Mucosa of stomach (tissue), 1 donor: Measurements from ENCODE around the gene STAG3.
A peak's percentile ranks its signal among the peaks of the same experiment; 100 is the strongest.
"Not testable (repeated sequence)": the region's sequence is repeated elsewhere in the genome, so short reads cannot be mapped to it uniquely, and the experiment has no call there.

Experiments used
- H3K27me3 ChIP-seq: one replicate; pipeline ENCODE4 v1.7.0; 2013; ENCODE audit warnings: mild to moderate bottlenecking, low read length; ENCODE audit not compliant: control insufficient read depth, insufficient read depth
- H3K36me3 ChIP-seq: one replicate; pipeline ENCODE4 v1.7.0; 2013; ENCODE audit warnings: low read length; ENCODE audit not compliant: control insufficient read depth, insufficient read depth
- H3K4me1 ChIP-seq: one replicate; pipeline ENCODE4 v1.7.0; 2013; ENCODE audit warnings: mild to moderate bottlenecking, low read length; ENCODE audit not compliant: control insufficient read depth, insufficient read depth
- H3K4me3 ChIP-seq: one replicate; pipeline ENCODE4 v1.7.0; 2013; ENCODE audit warnings: low read length
- H3K9ac ChIP-seq: one replicate; pipeline ENCODE4 v1.7.0; 2013; ENCODE audit warnings: mild to moderate bottlenecking, low read length, moderate library complexity
- H3K9me3 ChIP-seq: one replicate; pipeline ENCODE4 v1.7.0; 2013; ENCODE audit warnings: mild to moderate bottlenecking, low read length, moderate library complexity; ENCODE audit not compliant: control insufficient read depth
- donor health status: Pancreatic carcinoma.

STAG3 gene

DNA sequence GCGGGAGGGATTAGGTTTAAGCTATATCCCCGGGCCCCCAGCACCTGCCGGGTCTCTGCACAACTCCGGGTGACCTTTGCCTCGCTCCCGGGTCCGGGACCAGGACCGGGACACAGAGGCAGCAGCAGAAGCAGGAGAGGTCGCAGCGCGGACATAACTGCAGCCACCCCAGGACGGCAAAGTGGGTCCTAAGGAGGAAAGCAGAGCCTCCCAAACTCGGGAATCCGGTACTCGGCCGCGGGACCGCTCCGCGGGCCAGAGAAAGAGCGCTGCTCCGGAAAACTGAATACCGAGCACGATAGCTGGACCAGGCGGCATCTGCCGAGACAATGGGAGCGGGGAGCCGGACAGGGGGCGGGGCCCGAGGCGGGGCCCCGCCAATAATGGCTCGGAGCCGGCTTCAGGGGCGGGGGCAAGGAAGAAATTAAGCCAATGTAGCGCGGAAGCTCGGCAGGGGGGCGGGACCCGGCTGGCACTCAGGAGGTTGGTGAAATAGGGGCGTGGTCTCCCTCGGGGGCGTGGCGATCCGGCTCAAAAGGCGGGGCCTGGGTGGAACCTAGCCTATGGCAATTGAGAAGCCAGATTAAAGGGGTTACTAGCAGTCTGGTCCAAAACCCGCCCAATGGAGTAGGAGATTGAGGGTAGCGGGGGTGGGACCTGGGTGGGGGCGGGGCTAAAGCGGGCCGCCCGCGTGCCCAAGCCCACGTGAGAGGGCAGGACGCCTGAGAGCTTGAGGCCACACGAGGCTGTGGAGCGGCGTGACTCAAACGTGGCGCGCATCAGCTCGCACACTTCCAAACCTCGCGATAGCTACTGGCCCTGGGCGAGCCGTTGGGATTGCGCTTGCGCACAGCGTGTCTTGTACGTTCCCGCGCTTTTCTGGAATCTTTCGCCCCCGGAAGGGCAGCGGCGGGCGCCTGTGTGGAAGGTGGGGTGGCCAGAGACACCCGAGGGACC lies at the start of gene STAG3, which contains the start of gene GPC2:
Gene STAG3, plus strand, starts transcription at position 874 of the 957 bp plus-strand sequence. CDS start 2,639 bp downstream, outside the sequence.
Gene GPC2, minus strand, starts transcription at position 337 of the 957 bp plus-strand sequence. Its CDS starts 182 bp downstream, at position 155.
- Histone ChIP-seq H3K4me1 (peaks cover 8% of the 10 kb centered on the region), H3K36me3 (no peaks in the 10 kb centered on the region), H3K9ac (peak within 1 kb of the TSS; percentile 43), H3K4me3 (no peak within 1 kb of the TSS), H3K9me3 (no peaks in the 10 kb centered on the region), H3K27me3 (peaks cover 21% of the 10 kb centered on the region)

GRCh38 chr7:100128637-100128963 lies 49.1 kb upstream of the STAG3 start:
- peaks cover 38% of the 10 kb centered on the region for H3K4me1 ChIP-seq
- H3K27me3 ChIP-seq, result no peaks in the 10 kb centered on the region
- H3K36me3 ChIP-seq, result no peaks in the 10 kb centered on the region
- no peaks in the 10 kb centered on the region for H3K9me3 ChIP-seq
- H3K9ac ChIP-seq, result no peak overlapping the region
- no peak overlapping the region for H3K4me3 ChIP-seq

DNA sequence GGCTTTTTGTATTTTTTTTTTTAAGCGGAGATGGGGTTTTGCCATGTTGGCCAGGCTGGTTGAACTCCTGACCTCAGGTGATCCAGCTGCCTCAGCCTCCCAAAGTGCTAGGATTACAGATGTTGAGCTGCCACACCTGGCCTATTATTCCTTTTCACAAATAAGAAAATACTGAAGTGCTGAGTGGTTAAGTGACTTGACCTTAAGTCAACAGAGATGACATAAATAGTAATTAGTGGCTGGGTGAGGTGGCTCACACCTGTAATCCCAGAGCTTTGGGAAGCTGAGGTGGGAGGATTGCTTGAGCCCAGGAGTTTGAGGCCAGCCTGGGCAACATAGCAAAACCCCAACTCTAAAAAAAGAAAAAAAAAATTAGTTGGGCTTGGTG lies 47.5 kb upstream of the STAG3 start:
- H3K4me3 ChIP-seq, H3K9me3 ChIP-seq, H3K36me3 ChIP-seq, H3K27me3 ChIP-seq, H3K9ac ChIP-seq: not testable (repeated sequence)
- peaks cover 27% of the 10 kb centered on the region for H3K4me1 ChIP-seq

DNA sequence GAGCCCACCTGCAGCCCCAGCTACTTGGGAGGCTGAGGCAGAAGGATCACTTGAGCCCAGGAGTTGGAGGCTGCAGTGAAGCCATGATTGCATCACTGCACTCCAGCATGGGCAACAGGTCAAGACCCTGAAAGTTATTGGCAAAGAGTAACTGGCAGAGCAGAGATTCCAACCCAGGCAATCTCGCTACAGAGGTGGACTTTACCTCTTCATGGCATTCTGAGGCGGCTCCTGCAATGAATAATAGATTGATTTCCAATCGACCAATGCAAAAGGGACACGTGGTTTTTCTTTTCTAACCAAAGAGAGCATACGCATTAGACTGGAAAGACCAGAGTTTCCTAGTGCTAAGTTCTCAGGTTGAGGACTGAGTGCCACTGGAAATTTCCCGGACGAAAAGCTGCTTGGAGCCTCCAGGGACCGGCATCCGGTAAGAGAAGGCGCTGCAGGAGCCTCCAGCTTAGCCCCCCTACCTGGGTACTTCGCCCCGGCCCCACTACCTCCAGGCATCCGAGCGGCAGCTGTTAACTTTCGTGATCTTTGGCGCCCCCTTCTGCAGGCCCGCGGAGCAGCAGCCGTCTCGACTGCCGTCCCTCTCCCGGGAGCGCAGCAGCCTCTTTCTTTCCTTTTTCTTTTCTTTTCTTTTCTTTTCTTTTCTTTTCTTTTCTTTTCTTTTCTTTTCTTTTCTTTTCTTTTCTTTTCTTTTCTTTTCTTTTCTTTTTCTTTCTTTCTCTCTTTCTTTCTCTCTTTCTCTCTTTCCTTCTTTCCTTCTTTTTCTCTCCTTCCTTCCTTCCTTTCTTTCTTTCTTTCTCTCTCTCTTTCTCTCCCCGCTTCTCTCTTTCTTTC lies 46.9 kb upstream of the STAG3 start:
- Histone ChIP-seq H3K36me3 (no peaks in the 10 kb centered on the region), H3K4me1 (peaks cover 21% of the 10 kb centered on the region), H3K9me3 (no peaks in the 10 kb centered on the region), H3K9ac (peak overlapping the region; percentile 47), H3K27me3 (no peaks in the 10 kb centered on the region), H3K4me3 (no peak overlapping the region)

DNA sequence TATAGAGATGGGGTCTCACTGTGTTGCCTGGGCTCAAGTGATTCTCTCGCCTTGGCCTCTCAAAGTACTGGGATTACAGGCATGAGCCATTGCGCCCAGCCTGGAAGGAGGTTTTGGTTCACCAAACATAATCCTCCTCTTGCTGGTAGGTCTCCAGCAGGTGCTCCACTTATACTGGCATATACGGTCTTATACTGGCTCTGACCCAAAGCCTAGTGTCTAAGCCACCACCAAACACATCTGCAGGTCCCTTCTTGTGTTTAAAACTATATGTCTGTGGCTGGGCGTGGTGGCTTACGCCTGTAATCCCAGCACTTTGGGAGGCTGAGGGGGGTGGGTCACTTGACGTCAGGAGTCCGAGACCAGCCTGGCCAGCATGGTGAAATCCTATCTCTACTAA lies 45.6 kb upstream of the STAG3 start:
- no peak overlapping the region for H3K9ac ChIP-seq
- no peaks in the 10 kb centered on the region for H3K36me3 ChIP-seq
- H3K4me3 ChIP-seq, result no peak overlapping the region
- no peaks in the 10 kb centered on the region for H3K9me3 ChIP-seq
- H3K27me3 ChIP-seq, result no peaks in the 10 kb centered on the region
- H3K4me1 ChIP-seq, result peaks cover 15% of the 10 kb centered on the region

DNA sequence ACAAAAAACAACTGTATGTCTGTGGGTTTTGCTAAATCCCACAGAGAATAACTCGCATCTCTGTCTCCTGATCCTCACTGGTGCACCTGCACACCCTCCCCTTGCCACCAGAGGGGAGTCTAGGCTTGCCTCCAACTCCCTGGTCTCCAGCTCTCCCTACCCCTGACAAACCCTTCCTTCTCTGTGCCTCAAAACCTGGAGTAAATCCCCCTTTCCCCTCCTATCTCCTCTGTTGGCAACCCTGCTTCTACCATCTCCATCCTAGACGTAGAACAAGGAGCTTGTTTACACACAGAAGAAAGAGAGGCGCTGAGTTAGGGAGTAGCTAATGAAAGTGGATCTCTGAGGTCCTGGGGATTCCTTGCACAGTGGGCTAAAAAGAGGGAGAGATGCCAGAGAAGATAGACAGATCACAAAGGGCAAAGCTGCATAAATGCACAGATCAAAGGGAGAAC lies 45.0 kb upstream of the STAG3 start:
- no peaks in the 10 kb centered on the region for H3K27me3 ChIP-seq
- peaks cover 14% of the 10 kb centered on the region for H3K4me1 ChIP-seq
- no peaks in the 10 kb centered on the region for H3K36me3 ChIP-seq
- H3K4me3 ChIP-seq, result no peak overlapping the region
- no peaks in the 10 kb centered on the region for H3K9me3 ChIP-seq
- no peak overlapping the region for H3K9ac ChIP-seq

DNA sequence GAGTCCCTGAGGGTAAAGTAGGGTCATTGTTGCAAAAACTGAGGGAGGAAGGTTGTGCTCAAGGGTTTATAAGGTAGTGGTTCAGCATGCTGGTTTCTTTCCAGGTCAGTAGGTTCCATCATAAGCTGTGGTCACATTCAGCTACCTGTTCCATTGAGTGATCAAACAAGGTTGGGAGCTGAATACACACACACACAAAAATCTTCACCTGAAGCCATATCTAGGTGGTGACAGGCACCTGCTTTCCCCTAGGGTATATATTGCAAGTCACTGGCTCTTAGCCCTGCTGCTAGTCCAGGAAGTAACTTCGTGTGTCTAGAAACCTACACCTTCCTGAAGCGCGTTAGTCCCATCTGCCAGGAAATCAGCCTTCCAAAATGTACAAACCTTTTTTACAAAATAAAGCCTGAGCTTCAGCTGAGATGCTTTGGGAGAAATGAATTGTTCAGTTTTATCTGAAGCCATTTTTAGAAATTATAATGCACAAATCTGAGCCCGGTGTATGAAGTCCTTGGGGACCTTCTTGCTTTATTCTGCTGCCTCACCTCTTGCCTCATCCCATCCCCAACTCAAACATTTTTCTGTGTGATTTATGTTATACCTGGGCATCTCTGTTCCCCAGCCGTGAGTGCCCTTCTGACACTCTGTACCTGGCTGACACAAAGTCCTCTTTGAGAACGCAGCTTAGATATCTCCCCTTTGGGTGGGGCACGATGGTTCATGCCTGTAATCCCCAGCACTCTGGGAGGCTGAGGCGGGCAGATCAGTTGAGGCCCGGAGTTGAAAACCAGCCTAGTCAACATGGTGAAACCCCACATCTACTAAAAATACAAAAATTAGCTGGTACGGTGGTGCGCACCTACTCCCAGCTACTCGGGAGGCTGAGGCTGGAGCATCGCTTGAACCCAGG lies 39.6 kb upstream of the STAG3 start:
- H3K9ac ChIP-seq, result no peak overlapping the region
- no peaks in the 10 kb centered on the region for H3K27me3 ChIP-seq
- H3K36me3 ChIP-seq, result no peaks in the 10 kb centered on the region

GRCh38 chr7:100141555-100141949 lies 36.2 kb upstream of the STAG3 start:
- no peaks in the 10 kb centered on the region for H3K27me3 ChIP-seq
- no peaks in the 10 kb centered on the region for H3K36me3 ChIP-seq
- no peak overlapping the region for H3K4me3 ChIP-seq
- H3K9me3 ChIP-seq, result no peaks in the 10 kb centered on the region
- peaks cover 21% of the 10 kb centered on the region for H3K4me1 ChIP-seq
- no peak overlapping the region for H3K9ac ChIP-seq

More for the DNA sequence above, 39.6 kb upstream of the STAG3 start:
- H3K4me1 ChIP-seq, result peaks cover 21% of the 10 kb centered on the region
- H3K9me3 ChIP-seq, result no peaks in the 10 kb centered on the region
- no peak overlapping the region for H3K4me3 ChIP-seq

- H3K9ac ChIP-seq, result no peak overlapping the region
- H3K9me3 ChIP-seq, result no peaks in the 10 kb centered on the region
- H3K4me3 ChIP-seq, result no peak overlapping the region
- H3K4me1 ChIP-seq, result peaks cover 21% of the 10 kb centered on the region
- H3K36me3 ChIP-seq, result no peaks in the 10 kb centered on the region
- H3K27me3 ChIP-seq, result no peaks in the 10 kb centered on the region
These were observed 35.3 kb upstream of the STAG3 start for GRCh38 chr7:100142461-100142860.

DNA sequence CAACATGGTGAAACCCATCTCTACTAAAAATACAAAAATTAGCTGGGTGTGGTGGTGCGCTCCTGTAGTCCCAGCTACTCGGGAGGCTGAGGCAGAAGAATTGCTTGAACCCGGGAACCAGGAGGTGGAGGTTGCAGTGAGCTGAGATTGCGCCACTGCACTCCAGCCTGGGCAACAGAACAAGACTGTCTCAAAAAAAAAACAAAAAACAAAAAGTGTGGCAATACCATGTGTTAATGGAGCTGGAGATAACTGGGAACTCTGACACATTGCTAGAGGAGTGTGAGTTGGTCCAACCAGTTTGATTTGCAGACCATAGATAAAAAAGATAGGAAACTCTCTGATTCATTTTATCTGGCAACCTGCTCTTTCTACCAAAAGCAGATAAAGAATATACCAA lies 31.4 kb upstream of the STAG3 start:
- not testable (repeated sequence) for H3K36me3 ChIP-seq, H3K4me3 ChIP-seq, H3K9ac ChIP-seq, H3K27me3 ChIP-seq, H3K9me3 ChIP-seq
- H3K4me1 ChIP-seq, result peaks cover 19% of the 10 kb centered on the region

DNA sequence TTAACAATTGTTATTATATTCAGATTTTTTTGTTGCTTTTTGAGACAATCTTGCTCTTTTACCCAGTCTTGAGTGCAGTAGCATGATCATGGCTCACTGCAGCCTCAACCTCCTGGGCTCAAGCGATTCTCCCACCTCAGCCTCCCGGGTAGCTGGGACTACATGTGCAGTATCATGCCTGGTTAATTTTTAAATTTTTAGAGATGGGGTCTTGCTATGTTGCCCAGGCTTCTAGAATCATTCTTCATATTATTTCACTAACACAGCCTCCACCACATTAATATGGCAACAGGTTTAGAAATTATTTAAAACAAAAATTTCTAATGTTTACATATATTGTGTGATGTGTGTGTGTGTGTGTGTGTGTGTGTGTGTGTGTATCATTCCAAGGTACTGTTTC lies 30.4 kb upstream of the STAG3 start:
- Histone ChIP-seq H3K27me3 (no peaks in the 10 kb centered on the region), H3K9ac (no peak overlapping the region), H3K4me3 (no peak overlapping the region), H3K36me3 (no peaks in the 10 kb centered on the region), H3K4me1 (peaks cover 17% of the 10 kb centered on the region), H3K9me3 (no peaks in the 10 kb centered on the region)
